HG03457 (cell line): ENCODE measurements around the gene PIEZO2.
"Not testable (repeated sequence)": the region's sequence is repeated elsewhere in the genome, so short reads cannot be mapped to it uniquely, and the experiment has no call there.

Source experiments
- ATAC-seq: cut with Tn5 transposase; IDR thresholded peaks from one replicate; pipeline ENCODE4 v1.9.1; 2021; ENCODE audit warnings: moderate number of reproducible peaks; ENCODE audit not compliant: unreplicated experiment

PIEZO2 gene

DNA sequence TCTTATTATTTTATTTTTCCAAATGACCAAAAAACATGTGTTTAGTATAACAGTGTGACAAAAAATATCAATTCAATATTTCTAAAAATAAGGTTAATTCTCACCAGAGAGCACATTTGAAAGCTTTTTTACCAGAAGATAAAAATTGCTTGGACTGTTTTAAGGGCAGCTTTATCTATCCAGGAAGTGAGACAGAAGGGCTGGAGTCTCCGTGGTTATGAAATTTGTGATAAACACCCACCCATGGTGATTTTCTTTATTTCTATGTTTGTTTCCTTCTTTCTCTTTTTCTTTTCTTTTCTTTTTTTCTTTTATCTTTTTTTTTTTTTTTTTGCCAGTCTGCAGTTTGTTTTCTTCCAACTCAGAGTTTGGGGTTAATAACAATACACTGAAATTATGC lies 298.5 kb downstream of the PIEZO2 start:
- ATAC-seq = no peak

DNA sequence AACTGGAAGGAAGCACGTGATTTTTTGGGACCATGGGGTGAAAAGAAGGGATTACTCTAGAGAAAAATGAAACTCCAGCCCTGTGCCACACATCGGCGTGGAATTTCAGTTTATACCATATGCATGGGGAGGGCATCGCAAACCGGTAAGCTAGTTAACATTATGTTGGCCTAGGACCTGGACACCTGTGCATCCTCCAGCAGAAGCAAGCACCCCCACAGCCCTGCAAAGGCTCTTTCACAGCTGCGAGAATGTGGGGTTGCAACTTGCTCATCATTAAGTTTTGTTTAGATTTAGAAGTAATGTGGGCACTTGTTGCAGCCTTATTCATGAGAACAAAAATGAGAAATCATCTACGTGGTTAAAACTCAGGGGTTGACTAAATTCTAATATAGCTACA lies 299.2 kb downstream of the PIEZO2 start:
- ATAC-seq = no peak

DNA sequence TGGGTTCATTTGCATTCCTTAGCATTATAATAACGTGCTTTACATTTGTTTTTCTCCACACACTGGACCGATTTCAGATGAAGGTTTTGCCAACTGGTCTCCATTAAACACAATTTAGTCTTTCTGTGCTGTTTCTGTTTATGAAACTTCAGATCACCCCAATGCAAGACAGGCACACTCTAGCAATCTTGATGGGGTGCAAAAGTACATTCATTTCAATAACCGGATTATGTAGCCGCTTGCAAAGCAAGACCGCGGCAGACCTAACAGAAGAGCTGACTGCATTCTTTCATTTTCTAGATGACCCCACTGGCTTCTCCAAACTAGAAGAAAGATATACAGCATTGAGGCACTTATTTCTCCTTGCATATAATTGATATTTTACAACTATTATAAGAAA lies 301.5 kb downstream of the PIEZO2 start:
- no peak for ATAC-seq

DNA sequence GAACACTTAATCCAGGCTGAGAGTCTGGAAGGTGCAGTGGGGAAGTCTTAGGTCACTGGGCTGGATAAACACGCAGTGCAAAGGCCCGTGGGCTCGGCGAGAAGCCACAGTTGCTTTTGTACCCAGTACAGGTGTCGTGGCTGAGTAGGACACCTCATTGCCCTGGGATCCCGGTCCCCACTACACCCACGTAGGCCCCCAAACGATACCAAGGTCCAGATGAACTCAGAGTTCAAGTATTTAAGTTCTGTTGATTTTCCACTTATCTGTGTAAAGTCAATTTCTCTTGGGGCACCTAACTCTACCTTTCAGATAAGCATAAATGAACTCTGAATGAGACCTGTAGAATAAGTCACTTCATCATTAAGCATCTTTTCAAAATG lies 302.0 kb downstream of the PIEZO2 start:
- no peak for ATAC-seq

DNA sequence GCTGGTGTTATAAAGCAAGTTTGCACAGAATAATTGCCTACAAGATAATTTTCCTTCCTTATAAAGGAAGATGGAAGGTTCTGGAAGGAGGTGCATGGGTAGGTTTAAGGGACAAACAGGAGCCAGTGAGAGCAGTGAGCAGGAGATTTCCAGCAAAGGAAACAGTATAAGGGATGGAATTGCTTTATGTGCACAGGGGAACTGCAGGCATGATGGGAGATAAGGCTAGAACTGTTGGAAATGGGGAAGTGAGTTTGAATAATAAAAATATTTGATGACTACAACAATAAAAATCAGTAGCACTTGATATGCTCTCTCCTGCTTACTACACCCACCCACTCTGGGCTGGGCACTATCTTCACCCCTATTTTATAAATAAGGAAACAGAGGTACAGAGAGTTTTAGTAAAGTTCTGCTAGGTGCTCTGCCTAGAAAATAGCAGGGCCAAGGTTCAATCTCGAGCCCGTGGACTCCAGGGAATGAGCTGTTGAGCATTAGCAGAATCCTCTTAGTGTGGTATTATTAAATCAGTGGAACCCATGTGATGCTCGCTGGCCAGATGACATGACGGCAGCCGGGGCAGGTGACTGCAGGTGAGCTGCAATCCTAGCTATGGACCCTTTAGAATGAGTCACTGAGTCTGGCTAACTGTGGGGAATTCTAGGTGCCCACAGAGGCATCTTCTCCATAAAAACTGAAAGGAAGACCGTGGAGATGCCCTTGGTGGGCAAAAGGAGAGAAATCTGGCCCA lies 302.5 kb downstream of the PIEZO2 start:
- no peak for ATAC-seq

DNA sequence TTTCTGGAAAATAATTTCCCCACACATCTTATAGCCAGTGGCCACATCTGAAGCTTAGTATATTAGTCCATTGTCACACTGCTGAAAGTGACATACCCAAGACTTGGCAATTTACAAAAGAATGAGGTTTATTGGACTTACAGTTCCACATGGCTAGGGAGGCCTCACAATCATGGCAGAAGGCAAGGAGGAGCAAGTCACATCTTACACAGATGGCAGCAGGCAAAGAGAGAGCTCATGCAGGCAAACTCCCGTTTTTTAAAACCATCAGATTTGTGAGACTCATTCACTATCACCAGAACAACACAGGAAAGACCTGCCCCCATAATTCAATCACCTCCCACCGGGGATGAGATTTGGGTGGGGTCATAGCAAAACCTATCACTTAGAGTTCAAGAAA lies 303.3 kb downstream of the PIEZO2 start:
- ATAC-seq = not testable (repeated sequence)

DNA sequence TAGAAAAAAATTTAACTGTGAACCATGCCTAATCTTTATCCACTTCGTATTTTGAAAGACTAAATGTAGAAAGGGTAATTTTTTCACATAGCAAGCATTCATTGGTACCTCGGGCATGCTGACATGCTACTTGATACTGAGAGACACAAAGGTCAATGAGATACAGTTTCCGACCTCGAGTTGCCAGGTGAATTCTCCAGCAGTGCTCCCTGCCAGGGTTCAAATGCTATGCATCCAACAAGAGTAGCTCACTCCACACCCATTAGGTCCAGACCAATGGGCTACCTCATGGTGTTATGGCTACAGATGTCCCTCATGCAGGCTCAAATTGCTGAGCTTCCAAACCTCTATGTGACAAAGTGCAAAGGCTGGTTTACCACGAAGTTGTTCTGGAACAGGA lies 305.8 kb downstream of the PIEZO2 start:
- no peak for ATAC-seq

DNA sequence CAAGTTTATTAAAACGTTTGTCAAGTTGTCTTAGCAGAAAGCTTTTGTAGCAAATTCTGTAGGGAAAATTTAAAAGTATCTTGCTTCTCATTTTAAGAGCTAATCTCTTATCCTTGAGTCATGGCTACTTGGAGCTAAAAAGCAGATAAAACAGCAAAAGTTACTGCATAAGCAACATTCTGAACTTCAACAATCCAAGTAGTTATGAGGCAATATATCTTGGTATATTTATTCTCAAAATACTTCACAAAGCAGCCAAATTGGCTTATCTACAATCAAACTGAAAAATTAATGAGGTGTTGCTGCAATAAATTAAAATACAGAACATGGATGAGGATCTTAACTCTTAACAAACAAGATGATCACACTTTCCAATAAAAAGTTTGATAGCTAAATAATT lies 306.5 kb downstream of the PIEZO2 start:
- no peak for ATAC-seq

DNA sequence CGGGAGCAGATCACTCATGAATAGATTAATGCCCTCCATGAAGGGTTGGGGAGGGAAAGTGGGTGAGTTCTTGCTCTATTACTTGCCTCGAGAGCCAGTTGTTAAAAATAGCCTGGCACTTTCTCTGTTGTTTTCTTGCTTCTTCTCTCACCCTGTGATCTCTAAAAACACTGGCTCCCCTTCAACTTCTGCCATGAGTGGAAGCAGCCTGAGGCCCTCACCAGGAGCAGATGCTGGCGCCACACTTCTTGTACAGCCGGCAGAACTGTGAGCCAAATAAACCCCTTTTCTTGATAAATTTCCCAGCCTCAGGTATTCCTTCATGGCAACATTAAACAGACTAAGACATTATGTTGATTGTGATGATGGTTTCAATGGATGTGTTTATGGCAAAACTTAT lies 307.0 kb downstream of the PIEZO2 start:
- no peak for ATAC-seq

DNA sequence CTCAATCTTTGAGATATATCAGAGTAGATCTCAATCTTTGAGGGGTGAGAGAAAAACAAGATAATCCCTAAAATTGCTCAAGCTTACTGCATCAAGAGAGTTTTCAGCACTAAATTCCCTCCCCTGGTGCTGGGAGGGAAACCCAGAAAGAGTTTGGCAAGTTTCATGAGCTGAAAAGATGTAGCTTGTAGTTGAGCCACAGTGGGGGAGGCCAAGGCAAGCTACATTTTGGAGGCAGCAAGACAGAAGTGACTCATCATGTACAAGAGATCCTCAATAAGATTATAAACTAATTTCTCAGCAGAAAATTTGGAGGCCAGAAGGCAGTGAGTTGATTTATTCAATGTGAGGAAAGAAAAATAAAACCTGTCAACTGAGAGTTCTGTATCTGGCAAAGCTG lies 308.2 kb downstream of the PIEZO2 start:
- no peak for ATAC-seq

DNA sequence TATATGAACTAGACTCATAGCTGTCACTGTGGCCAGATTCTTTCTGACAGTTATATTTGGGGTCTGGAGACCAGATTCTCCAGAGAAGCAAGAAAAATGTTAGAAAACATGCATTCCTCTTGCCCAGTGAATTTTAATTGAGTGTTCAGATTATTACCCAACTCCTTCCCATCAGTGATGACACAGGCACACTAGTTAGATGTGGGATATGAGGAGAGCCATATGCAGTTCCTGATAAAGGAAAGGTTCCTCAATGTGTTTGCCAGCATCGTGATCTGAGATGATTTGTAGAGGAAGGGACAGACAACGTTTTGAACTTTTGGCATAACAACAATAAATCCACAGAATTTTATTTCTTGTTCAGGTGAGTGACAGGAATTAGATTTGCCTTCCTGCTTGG lies 308.6 kb downstream of the PIEZO2 start:
- no peak for ATAC-seq

DNA sequence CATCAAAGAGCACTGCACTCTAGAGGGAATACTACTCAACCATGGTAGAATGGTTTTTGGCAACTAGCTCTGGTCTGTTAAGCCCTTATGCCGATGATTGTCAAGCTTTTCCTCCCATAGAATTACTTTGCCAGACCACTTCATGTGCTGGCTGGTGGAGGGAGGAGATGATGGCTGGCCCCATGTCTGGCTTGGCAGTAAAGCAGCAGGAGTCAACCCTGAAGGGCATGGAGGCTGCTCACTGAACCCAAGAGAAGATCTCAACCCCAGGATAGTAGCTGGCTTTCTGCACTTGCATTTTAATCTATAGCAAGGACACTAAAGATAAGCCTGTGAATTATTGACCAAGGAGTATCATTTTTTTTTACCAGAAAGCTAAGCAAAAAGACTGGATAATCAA lies 309.9 kb downstream of the PIEZO2 start:
- ATAC-seq = no peak

DNA sequence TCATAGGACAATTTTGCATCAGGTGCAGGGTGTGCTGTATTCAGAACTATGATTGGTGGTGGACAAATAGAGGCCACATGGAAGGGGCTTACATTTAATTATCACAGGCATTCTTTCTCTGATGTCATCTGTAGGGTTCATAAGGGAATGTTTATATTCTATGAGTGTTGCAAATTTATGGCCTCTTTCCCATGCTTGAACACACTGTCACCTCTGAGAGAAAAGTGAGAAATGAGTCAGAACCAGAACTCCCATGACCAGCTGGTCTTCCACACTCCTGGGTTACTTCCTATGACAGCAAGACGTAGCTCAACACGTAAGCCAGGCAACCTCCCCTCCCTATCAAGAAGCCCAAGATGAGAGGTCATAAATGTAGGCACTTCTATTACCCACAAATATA lies 310.8 kb downstream of the PIEZO2 start:
- ATAC-seq = no peak

DNA sequence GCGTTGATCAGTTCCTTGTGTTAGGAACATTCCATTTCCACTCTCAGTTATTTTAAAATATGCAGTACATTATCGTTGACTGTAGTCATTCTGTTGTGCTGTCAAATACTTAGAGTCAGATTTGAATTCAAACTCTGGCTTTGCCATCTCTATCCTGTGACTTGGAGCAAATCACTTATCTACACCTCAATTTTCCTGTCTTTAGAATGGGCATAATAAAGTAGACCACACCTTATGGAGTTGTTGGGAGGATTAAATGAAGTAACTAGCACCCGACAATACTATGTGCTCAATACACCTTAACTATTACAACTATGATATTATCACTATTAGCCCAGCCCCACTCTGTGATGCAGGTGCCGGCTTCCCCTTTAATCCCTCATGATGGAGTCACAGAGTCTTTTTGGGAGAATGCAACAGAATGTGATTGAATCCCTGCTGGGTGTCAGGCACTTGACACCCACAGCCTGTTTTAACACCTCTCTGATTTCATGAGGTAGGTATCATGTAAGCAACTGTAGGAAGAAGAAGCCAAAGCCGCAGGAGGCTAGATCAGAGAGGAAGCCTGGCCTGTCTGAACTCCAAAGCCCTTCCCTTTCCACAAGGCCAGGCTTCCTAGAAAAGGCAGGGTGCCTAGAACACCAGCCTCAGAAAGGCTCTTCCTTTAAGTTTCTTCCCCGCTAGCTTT lies 315.1 kb downstream of the PIEZO2 start:
- ATAC-seq = no peak

DNA sequence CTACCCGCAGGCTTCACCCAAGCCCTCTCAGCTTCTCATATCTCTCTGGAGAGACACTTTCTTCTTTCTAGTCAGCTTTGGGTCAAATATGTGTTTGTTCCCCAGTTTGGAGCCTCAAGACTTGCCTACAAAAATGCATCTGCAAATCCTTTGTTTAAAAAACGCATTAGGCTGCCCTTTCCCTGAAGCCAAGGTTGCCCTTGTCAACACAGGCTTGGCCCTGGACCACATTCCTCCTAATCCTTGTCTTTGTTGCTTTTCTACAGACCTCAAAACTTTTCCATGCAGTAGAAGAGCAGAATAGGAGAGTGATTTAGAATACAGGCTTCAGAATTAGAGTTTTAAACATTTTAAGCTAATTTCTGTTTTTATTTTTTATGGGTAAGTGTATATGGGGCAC lies 315.7 kb downstream of the PIEZO2 start:
- ATAC-seq = no peak

DNA sequence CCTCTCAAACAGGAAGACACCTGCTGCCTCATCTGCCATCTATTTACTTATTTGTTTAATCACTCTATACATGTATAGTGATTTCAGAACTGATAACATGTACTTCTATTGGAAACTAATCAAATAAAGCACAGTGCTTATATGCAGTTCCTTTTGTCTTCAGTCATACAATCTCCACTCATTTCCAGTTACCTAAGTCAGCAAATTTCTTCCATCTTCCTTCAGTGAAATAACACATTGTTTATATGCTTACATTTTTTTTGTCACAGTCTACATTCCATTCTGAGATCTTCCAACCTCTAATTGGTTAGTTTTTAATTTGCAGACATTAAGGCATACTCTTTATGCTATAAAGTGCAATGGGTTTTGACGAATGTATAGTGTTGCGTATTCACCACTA lies 323.0 kb downstream of the PIEZO2 start:
- no peak for ATAC-seq

DNA sequence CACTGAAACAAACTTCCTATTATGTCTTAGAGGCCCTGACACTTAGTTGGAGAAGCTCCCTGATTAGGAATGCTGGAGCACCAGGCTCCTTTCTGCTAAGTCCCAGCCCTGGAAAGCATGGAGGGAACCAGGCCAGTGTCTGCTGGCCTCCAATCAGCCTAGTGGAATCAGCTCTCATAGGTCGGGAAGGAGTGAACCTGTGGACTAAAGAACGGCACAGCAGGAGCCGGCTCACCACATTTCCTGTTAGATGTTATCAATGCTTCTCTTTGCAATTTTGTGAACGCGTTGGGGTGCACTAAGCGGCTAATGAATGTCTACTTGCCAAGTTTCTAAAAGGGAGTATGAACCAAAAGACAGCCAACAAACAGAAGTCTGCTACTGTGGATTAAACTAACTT lies 326.9 kb downstream of the PIEZO2 start:
- ATAC-seq = no peak

DNA sequence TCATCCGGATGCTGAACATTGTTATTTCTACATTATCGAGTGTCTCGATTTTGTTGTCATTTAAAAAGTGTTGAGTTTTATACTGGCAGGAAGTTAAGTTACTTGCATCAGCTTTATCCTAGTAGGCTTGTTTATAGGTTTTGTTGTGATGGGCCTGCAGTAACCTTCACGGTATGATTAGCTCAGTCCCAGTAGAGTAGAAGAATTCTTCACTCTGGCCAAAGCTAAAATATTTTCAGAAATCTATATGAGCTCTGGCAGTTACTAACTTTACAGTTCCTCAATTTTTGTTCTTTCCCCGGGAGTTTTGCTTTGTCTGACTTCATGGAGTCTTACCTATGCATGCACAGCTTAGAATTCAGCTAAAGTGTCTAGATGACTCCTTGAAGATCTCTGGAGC lies 328.7 kb downstream of the PIEZO2 start:
- ATAC-seq = no peak

DNA sequence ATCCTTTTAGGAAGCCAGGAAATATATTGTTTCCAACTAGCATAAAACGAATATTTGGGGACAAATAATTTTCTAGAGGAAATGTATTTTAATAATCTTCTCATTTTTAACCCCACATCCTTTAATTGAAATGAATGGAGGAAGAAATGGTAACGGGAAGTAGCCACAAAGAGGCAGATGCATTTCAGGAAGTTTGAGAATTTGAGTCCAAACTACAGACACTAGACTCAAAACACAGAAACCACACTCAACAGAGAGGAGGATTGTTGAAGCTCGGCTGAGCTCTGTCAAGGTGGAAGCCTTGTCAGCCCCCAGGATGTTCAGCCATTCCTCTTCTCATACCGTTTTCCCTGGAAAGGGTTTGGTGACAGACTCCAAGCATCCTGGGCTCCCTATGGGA lies 335.0 kb downstream of the PIEZO2 start:
- ATAC-seq = no peak

DNA sequence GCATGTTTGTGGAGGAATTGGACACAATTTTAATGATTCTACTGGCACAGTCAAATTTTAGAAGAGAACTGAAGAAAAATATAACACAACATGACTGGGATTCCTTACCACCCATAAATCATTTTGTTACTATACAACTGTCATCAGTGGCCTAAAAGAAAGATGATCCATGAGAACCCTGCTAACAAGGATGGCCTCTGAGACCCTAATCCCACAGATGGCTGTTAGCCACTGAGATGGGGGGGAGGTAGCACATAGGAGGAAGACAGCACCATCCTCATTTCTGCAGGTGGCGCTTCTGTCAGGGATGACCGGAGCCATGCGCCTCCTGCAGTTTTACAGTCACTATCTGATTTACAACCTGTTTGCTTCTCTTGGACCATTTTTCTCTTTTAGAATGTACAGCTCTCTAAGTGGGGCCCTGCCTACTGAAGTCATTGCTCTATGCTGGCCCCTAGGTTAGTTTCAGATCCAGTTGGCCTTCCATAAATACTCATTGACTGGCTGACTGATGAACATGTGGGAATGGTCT lies 343.7 kb downstream of the PIEZO2 start:
- no peak for ATAC-seq

DNA sequence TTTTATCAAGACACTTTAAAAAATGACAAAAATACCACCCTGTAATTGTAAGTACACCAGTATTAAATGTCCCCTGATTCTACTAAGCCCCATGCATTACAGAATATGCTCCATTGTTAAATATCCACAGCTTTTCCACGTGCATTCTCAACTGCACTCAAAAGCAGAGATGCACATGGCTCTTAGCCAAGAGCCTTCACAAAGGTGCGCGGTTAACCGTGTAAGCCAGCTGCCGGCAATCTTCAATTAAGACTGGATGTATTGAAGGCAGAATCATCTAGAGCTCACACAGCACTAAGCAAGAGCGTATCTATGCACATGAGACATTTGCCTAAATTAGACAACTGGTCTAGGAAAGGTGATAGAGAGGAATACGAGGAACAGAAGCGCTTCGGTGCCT lies 345.2 kb downstream of the PIEZO2 start:
- ATAC-seq = no peak

DNA sequence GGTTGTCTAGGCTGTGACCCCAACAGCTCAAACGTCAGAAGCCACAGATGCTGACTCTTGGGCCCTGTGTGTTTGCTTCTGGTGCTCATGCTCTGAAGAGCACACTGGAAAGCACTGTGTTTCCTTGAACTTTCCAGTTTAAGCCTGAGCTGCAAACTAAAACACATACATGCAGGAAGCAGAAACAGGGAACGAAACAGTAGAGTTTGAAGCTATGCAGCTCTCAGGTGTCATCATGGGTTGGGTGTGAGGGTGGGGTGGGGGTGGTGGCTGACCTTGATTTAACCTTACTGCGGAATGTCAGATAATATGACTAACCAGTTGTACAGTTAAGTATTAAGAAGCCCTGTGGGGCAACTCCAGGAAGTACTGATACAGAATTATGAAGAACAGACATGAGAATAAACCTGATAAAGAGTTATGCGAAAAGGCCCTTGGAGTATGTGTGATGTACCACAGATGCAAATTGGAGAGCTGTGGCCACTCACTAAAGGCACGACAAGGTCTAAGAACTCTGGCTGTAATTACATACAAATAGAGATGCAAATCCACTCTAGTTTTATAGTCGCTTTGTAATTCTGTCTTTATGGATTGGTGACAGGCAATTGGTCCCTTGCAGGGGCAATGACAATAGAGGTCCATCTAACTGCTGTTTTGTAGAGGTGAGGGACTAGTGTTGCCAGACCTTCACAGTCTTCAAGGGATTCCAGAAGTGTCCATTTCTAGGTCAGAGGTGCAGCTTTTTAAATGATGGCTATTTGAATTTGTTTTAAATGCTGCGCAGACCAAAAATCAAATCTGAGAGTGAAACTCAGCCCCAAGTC lies 350.4 kb downstream of the PIEZO2 start:
- ATAC-seq = no peak
